ENCODE data around the gene ETFB. TPM values are rescaled to one million over a fixed set of nuclear protein-coding genes. Genes with fewer than 3 reads are reported as not detected.

Gene ETFB
- total RNA-seq, 1 experiment from 2014 or later: 66.2 TPM

- H3K4me3 ChIP-seq (ENCODE audit: low read depth in 2 of 2, low read length in 2 of 2): no peak overlapping the region; a peak in 1 of 4 replicates
- DNase-seq (ENCODE audit: low read depth, low spot score): no peak
- no peak for ATAC-seq
- no peaks in the 10 kb centered on the region for H3K27me3 ChIP-seq (ENCODE audit: control insufficient read depth, insufficient read depth, low read length)
- H3K36me3 ChIP-seq (ENCODE audit: control insufficient read depth, insufficient read depth, low read length): no peaks in the 10 kb centered on the region
- ChIA-PET POLR2A (no interaction called here), CTCF (no interaction called here)
- no peaks in the 10 kb centered on the region for H3K9me3 ChIP-seq (ENCODE audit: control insufficient read depth, insufficient read depth, low read depth, low read length)
- H3K27ac ChIP-seq (ENCODE audit: low read length): peak overlapping the region; percentile 39; the same call in 1 of the 2 replicates
- no peak for TF ChIP-seq CTCF (IDR thresholded peaks at IDR 0.05)
- no peak for TF ChIP-seq TCF7L2 (IDR thresholded peaks at IDR 0.05; ENCODE audit: low read depth, low read length)
- no peak for TF ChIP-seq REST (IDR thresholded peaks at IDR 0.05; ENCODE audit: insufficient read depth in 1 of 2, low read depth in 2 of 2, low read length in 1 of 2)
- no peak for TF ChIP-seq POLR2AphosphoS5 (IDR thresholded peaks at IDR 0.05; ENCODE audit: low read depth, low read length)
- no peak for TF ChIP-seq SIN3A (IDR thresholded peaks at IDR 0.05; ENCODE audit: borderline replicate concordance, insufficient read depth, low read depth, low read length)
- no TSS peak for BruUV-seq (replicated peaks)
- H3K4me1 ChIP-seq (ENCODE audit: control insufficient read depth, insufficient read depth, low read length): no peaks in the 10 kb centered on the region
- intact Hi-C loops (cut with micrococcal nuclease; ENCODE audit: unreplicated experiment): loop anchor here (5.0 to 10.0 kb wide), 2 partner anchors 69 to 317 kb away; no protein-coding TSS in a partner anchor
- in situ Hi-C loops (cut with HindIII; ENCODE audit: low pct_unique_long_range_greater_than_20kb, low sequenced_read_pairs): no loop called here
These were observed 28.2 kb downstream of the ETFB start for GRCh38 chr19:51337861-51338562.

GRCh38 chr19:51337141-51337860 lies 28.9 kb downstream of the ETFB start:
- Histone ChIP-seq H3K9me3 (ENCODE audit: control insufficient read depth, insufficient read depth, low read depth, low read length) (no peaks in the 10 kb centered on the region), H3K4me3 (ENCODE audit: low read depth in 2 of 2, low read length in 2 of 2) (no peak overlapping the region), H3K4me1 (ENCODE audit: control insufficient read depth, insufficient read depth, low read length) (no peaks in the 10 kb centered on the region), H3K27me3 (ENCODE audit: control insufficient read depth, insufficient read depth, low read length) (no peaks in the 10 kb centered on the region), H3K36me3 (ENCODE audit: control insufficient read depth, insufficient read depth, low read length) (no peaks in the 10 kb centered on the region), H3K27ac (ENCODE audit: low read length) (no peak overlapping the region)
- POLR2A ChIA-PET: no interaction called here
- no TSS peak for BruUV-seq (replicated peaks)
- CTCF ChIA-PET: no interaction called here
- ATAC-seq: no peak
- in situ Hi-C loops (cut with HindIII; ENCODE audit: low pct_unique_long_range_greater_than_20kb, low sequenced_read_pairs) (no loop called here), intact Hi-C loops (cut with micrococcal nuclease; ENCODE audit: unreplicated experiment) (loop anchor here (5.0 to 10.0 kb wide), 2 partner anchors 70 to 318 kb away; no protein-coding TSS in a partner anchor)
- no peak for DNase-seq (ENCODE audit: low read depth, low spot score)
- TF ChIP-seq CTCF (IDR thresholded peaks at IDR 0.05): no peak
- no peak for TF ChIP-seq SIN3A (IDR thresholded peaks at IDR 0.05; ENCODE audit: borderline replicate concordance, insufficient read depth, low read depth, low read length)
- TF ChIP-seq REST (IDR thresholded peaks at IDR 0.05; ENCODE audit: insufficient read depth in 1 of 2, low read depth in 2 of 2, low read length in 1 of 2): no peak
- TF ChIP-seq TCF7L2 (IDR thresholded peaks at IDR 0.05; ENCODE audit: low read depth, low read length): no peak
- no peak for TF ChIP-seq POLR2AphosphoS5 (IDR thresholded peaks at IDR 0.05; ENCODE audit: low read depth, low read length)

Data from Panc1 (cell line).